ENCODE data around the gene RFC2.
"Not testable (repeated sequence)": the region's sequence is repeated elsewhere in the genome, so short reads cannot be mapped to it uniquely, and the experiment has no call there.

RFC2 gene

GRCh38 chr7:74225400-74225799 is 28.8 kb downstream of the RFC2 start:
- 0 out of 2 replicates have a peak, but pooled peaks cover 2% of the 10 kb centered on the region for H3K36me3 ChIP-seq (ENCODE audit: insufficient read depth, low read length)
- H3K27me3 ChIP-seq (ENCODE audit: insufficient read depth, low read length): no peaks in the 10 kb centered on the region
- H2AFZ ChIP-seq (ENCODE audit: low read length, unreplicated experiment): no peak overlapping the region
- no peak overlapping the region for H3K4me3 ChIP-seq (ENCODE audit: low read depth, low read length)
- no peaks in the 10 kb centered on the region for H3K79me2 ChIP-seq (ENCODE audit: control insufficient read depth, insufficient read depth, low read length, unreplicated experiment)
- H3K27ac ChIP-seq (ENCODE audit: low read depth, low read length): no peak overlapping the region
- peaks cover 8% of the 10 kb centered on the region for H3K4me1 ChIP-seq (ENCODE audit: control insufficient read depth, insufficient read depth, low read length, unreplicated experiment)

DNA sequence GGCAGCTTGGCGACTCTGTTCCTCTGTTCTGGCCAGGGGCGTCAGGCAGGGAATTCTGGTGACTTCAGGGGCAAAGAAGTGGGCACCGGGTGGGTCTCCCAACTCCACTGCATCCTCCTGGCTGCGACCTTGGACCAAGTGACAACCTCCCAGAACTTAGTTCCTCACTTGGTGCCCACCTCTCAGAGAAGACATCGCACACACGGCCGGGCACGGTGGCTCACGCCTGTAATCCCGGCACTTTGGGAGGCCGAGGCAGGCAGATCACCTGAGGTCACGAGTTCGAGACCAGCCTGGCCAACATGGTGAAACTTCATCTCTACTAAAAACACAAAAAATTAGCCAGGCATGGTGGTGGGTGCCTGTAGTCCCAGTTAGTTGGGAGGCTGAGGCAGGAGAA is 29.3 kb downstream of the RFC2 start:
- not testable (repeated sequence) for H2AFZ ChIP-seq (ENCODE audit: low read length, unreplicated experiment); H3K79me2 ChIP-seq (ENCODE audit: control insufficient read depth, insufficient read depth, low read length, unreplicated experiment); H3K36me3 ChIP-seq (ENCODE audit: insufficient read depth, low read length); H3K4me1 ChIP-seq (ENCODE audit: control insufficient read depth, insufficient read depth, low read length, unreplicated experiment); H3K27ac ChIP-seq (ENCODE audit: low read depth, low read length); H3K4me3 ChIP-seq (ENCODE audit: low read depth, low read length); H3K27me3 ChIP-seq (ENCODE audit: insufficient read depth, low read length)

GRCh38 chr7:74224511-74224832 is 29.7 kb downstream of the RFC2 start:
- Histone ChIP-seq H3K27me3 (ENCODE audit: insufficient read depth, low read length) (no peaks in the 10 kb centered on the region), H3K79me2 (ENCODE audit: control insufficient read depth, insufficient read depth, low read length, unreplicated experiment) (no peaks in the 10 kb centered on the region), H2AFZ (ENCODE audit: low read length, unreplicated experiment) (no peak overlapping the region), H3K36me3 (ENCODE audit: insufficient read depth, low read length) (no peaks in the 10 kb centered on the region), H3K4me1 (ENCODE audit: control insufficient read depth, insufficient read depth, low read length, unreplicated experiment) (peaks cover 4% of the 10 kb centered on the region), H3K27ac (ENCODE audit: low read depth, low read length) (no peak overlapping the region), H3K4me3 (ENCODE audit: low read depth, low read length) (no peak overlapping the region)

- H3K79me2 ChIP-seq (ENCODE audit: control insufficient read depth, insufficient read depth, low read length, unreplicated experiment): no peaks in the 10 kb centered on the region
- H3K27me3 ChIP-seq (ENCODE audit: insufficient read depth, low read length): no peaks in the 10 kb centered on the region
- no peak overlapping the region for H3K4me3 ChIP-seq (ENCODE audit: low read depth, low read length)
- H2AFZ ChIP-seq (ENCODE audit: low read length, unreplicated experiment): no peak overlapping the region
- no peak overlapping the region for H3K27ac ChIP-seq (ENCODE audit: low read depth, low read length)
- no peaks in the 10 kb centered on the region for H3K4me1 ChIP-seq (ENCODE audit: control insufficient read depth, insufficient read depth, low read length, unreplicated experiment)
- no peaks in the 10 kb centered on the region for H3K36me3 ChIP-seq (ENCODE audit: insufficient read depth, low read length)
These were observed 30.3 kb downstream of the RFC2 start for GRCh38 chr7:74223711-74224510.

DNA sequence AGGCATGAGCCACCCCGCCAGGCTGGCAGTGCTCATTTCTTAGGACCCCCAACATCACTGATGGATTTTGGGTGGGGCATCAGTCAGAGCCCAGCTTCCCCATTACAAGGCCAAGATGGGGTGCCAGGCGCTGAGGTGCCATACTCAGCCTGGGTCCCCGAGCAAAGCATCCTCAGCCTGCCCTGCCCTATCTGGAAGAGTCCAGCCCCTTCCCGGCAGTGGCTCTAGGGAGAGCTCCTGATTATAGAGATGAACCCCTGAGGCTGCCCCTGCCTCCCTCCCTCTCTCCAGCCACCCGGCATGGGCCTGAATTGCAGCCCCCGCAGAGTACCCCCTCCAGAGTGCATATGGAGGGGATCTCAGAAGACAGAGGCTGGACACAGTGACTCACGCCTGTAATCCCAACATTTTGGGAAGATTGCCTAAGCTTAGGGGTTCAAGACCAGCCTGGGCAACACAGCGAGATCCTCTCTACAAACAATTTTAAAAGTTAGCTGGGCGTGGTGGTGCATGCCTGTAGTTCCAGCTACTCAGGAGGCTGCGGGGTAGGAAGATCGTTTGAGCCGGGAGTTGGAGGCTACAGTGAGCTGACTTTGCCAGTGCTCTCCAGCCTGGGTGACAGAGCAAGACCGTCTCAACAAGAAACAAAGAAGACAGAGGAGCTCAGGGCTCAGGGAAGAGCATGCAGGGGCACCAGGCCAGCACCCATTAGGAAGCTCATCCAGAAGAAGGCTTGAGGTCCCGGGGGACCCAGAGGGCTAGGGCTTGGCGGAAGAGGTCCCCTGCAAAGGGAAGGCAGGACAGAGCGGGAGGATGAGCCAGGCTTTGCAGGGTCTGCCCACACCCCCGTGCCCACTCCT is 31.1 kb downstream of the RFC2 start:
- Histone ChIP-seq H3K79me2 (ENCODE audit: control insufficient read depth, insufficient read depth, low read length, unreplicated experiment) (no peaks in the 10 kb centered on the region), H3K4me1 (ENCODE audit: control insufficient read depth, insufficient read depth, low read length, unreplicated experiment) (no peaks in the 10 kb centered on the region), H3K27ac (ENCODE audit: low read depth, low read length) (no peak overlapping the region), H3K36me3 (ENCODE audit: insufficient read depth, low read length) (no peaks in the 10 kb centered on the region), H3K4me3 (ENCODE audit: low read depth, low read length) (no peak overlapping the region), H2AFZ (ENCODE audit: low read length, unreplicated experiment) (no peak overlapping the region), H3K27me3 (ENCODE audit: insufficient read depth, low read length) (no peaks in the 10 kb centered on the region)

- no peaks in the 10 kb centered on the region for H3K4me1 ChIP-seq (ENCODE audit: control insufficient read depth, insufficient read depth, low read length, unreplicated experiment)
- no peaks in the 10 kb centered on the region for H3K79me2 ChIP-seq (ENCODE audit: control insufficient read depth, insufficient read depth, low read length, unreplicated experiment)
- no peaks in the 10 kb centered on the region for H3K36me3 ChIP-seq (ENCODE audit: insufficient read depth, low read length)
- H3K4me3 ChIP-seq (ENCODE audit: low read depth, low read length): no peak overlapping the region
- no peak overlapping the region for H2AFZ ChIP-seq (ENCODE audit: low read length, unreplicated experiment)
- H3K27me3 ChIP-seq (ENCODE audit: insufficient read depth, low read length): no peaks in the 10 kb centered on the region
- no peak overlapping the region for H3K27ac ChIP-seq (ENCODE audit: low read depth, low read length)
These were observed 32.5 kb downstream of the RFC2 start for GRCh38 chr7:74221713-74222112.

GRCh38 chr7:74220229-74220628 is 34.0 kb downstream of the RFC2 start:
- no peak overlapping the region for H3K27ac ChIP-seq (ENCODE audit: low read depth, low read length)
- no peak overlapping the region for H3K4me3 ChIP-seq (ENCODE audit: low read depth, low read length)
- H3K36me3 ChIP-seq (ENCODE audit: insufficient read depth, low read length): no peaks in the 10 kb centered on the region
- H3K27me3 ChIP-seq (ENCODE audit: insufficient read depth, low read length): no peaks in the 10 kb centered on the region
- no peaks in the 10 kb centered on the region for H3K79me2 ChIP-seq (ENCODE audit: control insufficient read depth, insufficient read depth, low read length, unreplicated experiment)
- H3K4me1 ChIP-seq (ENCODE audit: control insufficient read depth, insufficient read depth, low read length, unreplicated experiment): no peaks in the 10 kb centered on the region
- no peak overlapping the region for H2AFZ ChIP-seq (ENCODE audit: low read length, unreplicated experiment)

DNA sequence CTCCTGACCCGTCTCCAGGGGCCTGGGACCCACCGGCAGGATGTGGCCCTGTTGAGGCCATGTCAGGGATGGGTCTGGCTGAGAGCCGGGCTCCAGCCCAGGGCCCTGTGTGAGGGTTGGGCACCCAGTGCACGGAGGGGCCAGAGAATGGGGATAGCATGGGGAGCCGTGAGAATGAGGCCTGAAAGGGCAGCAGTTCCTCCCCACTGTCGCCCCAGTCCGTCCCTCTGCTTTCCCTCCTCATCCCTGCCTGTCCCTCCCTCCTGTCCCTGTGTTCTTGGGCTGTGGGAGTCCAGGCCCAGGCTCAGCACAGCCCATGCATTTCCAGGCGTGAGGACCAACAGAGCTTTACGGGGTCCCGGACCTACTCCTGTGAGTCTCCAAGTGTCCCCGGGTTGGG is 34.8 kb downstream of the RFC2 start:
- no peak overlapping the region for H3K4me3 ChIP-seq (ENCODE audit: low read depth, low read length)
- no peak overlapping the region for H3K27ac ChIP-seq (ENCODE audit: low read depth, low read length)
- H2AFZ ChIP-seq (ENCODE audit: low read length, unreplicated experiment): no peak overlapping the region
- H3K36me3 ChIP-seq (ENCODE audit: insufficient read depth, low read length): no peaks in the 10 kb centered on the region
- H3K4me1 ChIP-seq (ENCODE audit: control insufficient read depth, insufficient read depth, low read length, unreplicated experiment): no peaks in the 10 kb centered on the region
- no peaks in the 10 kb centered on the region for H3K79me2 ChIP-seq (ENCODE audit: control insufficient read depth, insufficient read depth, low read length, unreplicated experiment)
- H3K27me3 ChIP-seq (ENCODE audit: insufficient read depth, low read length): no peaks in the 10 kb centered on the region

DNA sequence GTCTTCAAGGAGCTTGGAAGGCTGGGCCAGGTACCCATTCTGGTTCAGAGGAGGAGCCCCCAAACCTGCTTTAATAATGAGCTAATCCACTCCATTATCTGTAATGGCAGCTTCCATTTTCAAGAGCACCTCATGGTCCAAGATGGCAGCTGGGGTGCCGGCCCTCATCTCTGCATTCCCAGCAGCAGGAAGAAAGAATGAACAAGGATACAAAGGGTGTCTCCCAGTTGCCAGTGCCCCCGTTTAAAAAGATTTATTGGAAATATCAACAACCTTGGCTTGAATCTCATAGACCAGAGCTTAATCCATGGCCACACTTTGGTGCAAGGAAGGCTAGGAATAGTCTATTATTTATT is 35.9 kb downstream of the RFC2 start:
- Histone ChIP-seq H3K4me1 (ENCODE audit: control insufficient read depth, insufficient read depth, low read length, unreplicated experiment) (no peaks in the 10 kb centered on the region), H2AFZ (ENCODE audit: low read length, unreplicated experiment) (no peak overlapping the region), H3K36me3 (ENCODE audit: insufficient read depth, low read length) (no peaks in the 10 kb centered on the region), H3K27ac (ENCODE audit: low read depth, low read length) (no peak overlapping the region), H3K27me3 (ENCODE audit: insufficient read depth, low read length) (no peaks in the 10 kb centered on the region), H3K4me3 (ENCODE audit: low read depth, low read length) (no peak overlapping the region), H3K79me2 (ENCODE audit: control insufficient read depth, insufficient read depth, low read length, unreplicated experiment) (no peaks in the 10 kb centered on the region)

DNA sequence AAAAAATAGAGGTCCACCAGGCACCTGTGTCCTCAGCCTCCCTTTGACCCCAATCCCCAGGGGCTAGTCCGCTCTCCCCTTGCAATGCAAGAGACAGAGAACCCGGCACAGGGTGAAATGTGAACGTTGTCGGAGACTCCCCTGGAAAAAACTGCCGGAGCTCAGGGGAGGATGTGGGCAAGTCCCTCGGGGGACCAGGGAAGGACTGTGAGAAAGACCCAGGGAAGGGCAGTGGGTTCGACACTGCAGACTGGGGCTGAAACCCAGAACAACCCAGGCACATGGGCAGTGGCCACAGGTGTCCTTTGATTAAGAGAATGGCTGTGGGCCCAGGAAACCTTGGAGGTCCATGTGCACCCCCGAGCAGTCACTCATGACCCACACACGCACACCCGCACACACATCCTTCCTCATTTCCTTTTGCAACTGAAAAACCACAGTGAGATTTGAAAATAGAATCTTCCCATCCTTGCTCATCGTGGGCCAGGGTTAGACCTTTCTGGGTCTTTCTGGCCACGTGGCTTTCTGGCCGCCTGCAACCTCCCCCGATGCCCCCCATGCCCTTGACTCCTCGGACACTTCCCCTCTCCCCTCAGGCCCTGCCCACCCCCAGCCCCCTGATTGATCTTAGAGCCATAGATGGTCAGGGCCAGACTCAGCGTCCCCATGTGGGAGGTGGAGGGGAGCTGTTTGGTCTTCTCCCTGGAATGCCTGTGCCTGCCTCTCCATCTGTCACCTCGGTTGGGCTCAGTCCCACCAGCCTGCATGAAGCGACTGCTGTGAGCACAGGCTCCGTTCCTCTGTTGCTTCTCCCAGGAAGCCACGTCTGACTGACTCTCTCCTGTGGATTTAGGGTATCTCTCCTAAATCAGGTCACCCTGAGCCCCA is 36.5 kb downstream of the RFC2 start:
- Histone ChIP-seq H3K4me1 (ENCODE audit: control insufficient read depth, insufficient read depth, low read length, unreplicated experiment) (no peaks in the 10 kb centered on the region), H3K79me2 (ENCODE audit: control insufficient read depth, insufficient read depth, low read length, unreplicated experiment) (no peaks in the 10 kb centered on the region), H3K27ac (ENCODE audit: low read depth, low read length) (no peak overlapping the region), H3K36me3 (ENCODE audit: insufficient read depth, low read length) (no peaks in the 10 kb centered on the region), H3K27me3 (ENCODE audit: insufficient read depth, low read length) (no peaks in the 10 kb centered on the region), H3K4me3 (ENCODE audit: low read depth, low read length) (no peak overlapping the region), H2AFZ (ENCODE audit: low read length, unreplicated experiment) (no peak overlapping the region)
